GM19238 (cell line): ENCODE data around the gene CSNK2A3.
A peak's percentile ranks its signal among the peaks of the same experiment; 100 is the strongest.
"Not testable (repeated sequence)": the region's sequence is repeated elsewhere in the genome, so short reads cannot be mapped to it uniquely, and the experiment has no call there.

Source experiments
- DNase-seq: peaks from one replicate; pipeline ENCODE4 v3.0.0; 2011; ENCODE audit warnings: low spot score; ENCODE audit not compliant: insufficient read length

CSNK2A3 gene

GRCh38 chr11:11380340-11380739 is 27.3 kb upstream of the CSNK2A3 start:
- DNase-seq, result no peak

GRCh38 chr11:11379661-11380060 is 26.6 kb upstream of the CSNK2A3 start:
- no peak for DNase-seq

DNA sequence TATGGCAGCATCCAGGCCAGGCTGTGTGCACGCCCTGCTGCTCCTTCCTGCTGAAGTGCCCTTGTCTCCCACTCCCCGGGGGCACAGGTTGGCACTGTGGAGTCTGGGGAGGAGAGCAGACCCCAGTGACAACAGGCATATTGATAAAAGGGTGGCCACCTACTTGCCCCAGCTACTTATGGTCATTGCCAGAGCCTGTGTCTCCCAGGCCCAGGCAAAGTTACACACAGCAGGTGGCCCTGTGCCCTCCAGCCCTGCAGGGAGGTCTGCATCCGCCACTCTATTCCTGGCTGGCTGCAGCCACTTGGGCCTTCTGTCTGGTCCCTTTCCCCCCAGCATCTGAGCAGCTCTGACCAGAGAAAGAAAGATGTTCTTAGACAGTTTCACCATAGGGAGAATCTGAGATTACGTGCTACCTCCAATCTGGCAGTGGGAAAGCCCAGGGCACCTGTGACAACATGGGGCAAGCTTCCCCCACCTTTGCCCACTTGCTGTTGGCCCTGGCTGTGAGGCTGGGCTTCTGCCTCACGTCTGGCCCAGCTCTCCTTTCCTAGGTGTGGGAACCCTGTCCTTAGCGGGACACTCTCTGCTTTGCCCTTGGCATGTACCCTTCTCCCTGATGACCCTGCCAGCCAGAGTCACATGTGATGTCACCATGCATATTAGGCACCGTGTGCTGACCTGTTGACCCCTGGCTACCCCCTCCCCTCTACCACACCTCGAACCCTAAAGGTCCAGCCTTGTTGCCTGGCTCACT is 25.3 kb upstream of the CSNK2A3 start:
- DNase-seq, result no peak

GRCh38 chr11:11374358-11375148 is 21.5 kb upstream of the CSNK2A3 start:
- peak; percentile 14 for DNase-seq

- no peak for DNase-seq
Measured at GRCh38 chr11:11373934-11374333, 20.9 kb upstream of the CSNK2A3 start.

GRCh38 chr11:11372461-11372860 is 19.4 kb upstream of the CSNK2A3 start:
- DNase-seq, result no peak

- no peak for DNase-seq
Measured at GRCh38 chr11:11370962-11371303, 17.9 kb upstream of the CSNK2A3 start.

DNA sequence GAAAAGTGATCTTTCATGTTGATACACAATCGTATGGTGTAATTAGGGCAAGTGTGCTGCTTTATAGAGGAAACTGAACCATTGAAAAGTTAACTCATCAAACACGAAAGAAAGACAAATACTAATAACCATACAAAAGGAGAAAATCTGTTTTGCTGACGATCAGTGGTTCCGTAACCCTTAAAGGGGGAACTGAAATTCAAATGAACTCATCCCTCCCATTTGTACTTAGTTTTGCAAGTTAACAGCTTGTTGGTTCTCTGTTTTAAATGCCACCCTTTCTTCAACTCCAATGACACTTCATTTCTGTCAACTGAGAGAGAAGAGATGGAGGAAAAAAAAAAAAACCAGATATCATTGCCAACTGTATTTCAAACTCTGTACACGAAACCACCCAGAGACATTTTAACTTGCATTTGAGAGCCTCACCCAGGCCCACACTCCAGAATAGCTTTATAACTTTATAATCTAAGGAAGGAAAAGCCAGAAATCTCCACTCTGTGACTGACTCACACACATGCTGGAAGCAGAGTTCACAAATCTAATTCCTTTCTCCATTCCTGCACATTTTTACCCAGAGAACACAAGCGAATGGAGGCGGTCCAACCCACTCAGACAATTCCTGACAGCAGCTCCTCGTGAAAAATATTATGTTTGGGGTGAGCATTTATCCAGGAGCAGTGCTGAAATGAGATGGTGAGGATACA is 17.4 kb upstream of the CSNK2A3 start:
- no peak for DNase-seq

- no peak for DNase-seq
Measured at GRCh38 chr11:11366793-11367192, 13.7 kb upstream of the CSNK2A3 start.

DNA sequence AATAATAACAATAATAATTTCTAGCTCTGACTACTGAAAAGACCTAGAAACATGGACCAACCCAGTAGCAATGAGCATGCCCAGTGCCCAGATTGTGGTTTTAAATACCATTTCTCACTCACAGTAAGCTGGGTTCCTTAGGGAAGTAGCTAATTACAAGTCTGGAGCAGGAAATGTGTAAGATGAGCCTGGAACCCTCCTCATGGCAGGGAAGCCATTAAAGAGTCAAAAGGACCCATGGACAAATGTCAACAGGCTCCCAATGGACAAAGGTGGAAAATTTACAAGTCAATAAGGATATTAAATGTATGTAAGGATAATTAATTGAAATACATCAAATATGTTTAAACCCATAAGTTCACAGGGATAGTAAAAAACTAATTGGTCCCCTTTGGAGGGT is 10.6 kb upstream of the CSNK2A3 start:
- no peak for DNase-seq

DNA sequence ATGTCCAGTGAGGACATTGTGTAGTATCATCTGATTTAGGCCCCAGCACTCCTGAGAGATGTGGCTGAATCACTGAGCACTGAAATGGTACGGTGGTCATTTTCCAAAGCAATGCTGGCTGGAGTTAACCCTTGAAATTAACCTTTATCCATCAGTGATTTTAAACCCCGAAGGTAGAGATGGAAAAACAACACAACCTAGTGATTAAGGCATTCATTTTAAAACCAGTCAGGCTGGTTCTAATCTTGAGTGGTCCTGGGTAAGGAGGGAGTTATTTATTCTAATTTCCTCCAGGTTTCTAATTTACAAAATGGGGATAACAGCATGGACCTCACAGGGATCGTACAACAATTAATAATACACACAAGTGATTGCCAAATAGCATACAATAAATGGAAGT is 6.6 kb upstream of the CSNK2A3 start:
- no peak for DNase-seq

- no peak for DNase-seq
Measured at GRCh38 chr11:11356842-11357241, 3.8 kb upstream of the CSNK2A3 start.

- DNase-seq, result not testable (repeated sequence)
Measured at GRCh38 chr11:11351851-11352250, 1.2 kb downstream of the CSNK2A3 start.

GRCh38 chr11:11351042-11351586 is 1.9 kb downstream of the CSNK2A3 start:
- no peak for DNase-seq

- DNase-seq, result no peak
Measured at GRCh38 chr11:11349870-11350337, 3.1 kb downstream of the CSNK2A3 start.

GRCh38 chr11:11349106-11349825 is 3.8 kb downstream of the CSNK2A3 start:
- no peak for DNase-seq

DNA sequence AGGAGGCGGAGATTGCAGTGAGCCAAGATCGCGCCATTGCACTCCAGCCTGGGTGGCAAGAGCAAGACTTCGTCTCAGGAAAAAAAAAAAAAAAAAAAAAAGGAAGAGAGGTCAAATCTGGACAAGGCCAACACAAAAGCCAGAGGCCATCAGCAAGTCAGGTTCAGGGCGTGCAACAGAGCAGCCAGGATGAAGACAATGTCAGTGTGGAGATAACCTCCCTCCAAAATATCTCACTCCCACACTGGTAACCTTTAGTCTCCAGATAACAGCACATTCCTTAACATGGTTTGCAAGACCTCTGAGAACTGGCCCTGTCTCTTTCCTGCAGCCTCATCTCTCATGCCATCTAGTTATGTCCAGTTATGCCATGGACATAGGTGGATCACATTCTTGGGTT is 4.7 kb downstream of the CSNK2A3 start:
- no peak for DNase-seq

DNA sequence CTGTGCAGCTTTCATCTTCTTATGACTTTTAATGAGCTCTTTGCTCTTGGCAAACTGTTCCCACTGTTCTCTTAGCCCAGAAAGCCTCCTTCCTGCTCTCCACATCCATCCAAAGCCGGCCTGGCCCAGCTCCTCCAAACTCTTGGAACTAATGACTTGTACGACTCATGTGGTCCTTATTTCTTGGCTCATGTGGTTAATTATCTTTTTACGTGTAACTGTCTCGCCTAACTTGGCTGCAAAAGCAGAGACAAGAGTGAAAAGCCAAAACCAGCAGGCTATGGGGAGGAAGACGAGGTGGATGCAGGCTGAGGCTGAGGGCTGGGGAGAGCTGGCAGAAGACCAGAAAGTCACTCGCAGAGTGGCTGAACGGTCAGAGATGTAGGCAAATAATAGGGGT is 5.5 kb downstream of the CSNK2A3 start:
- no peak for DNase-seq

DNA sequence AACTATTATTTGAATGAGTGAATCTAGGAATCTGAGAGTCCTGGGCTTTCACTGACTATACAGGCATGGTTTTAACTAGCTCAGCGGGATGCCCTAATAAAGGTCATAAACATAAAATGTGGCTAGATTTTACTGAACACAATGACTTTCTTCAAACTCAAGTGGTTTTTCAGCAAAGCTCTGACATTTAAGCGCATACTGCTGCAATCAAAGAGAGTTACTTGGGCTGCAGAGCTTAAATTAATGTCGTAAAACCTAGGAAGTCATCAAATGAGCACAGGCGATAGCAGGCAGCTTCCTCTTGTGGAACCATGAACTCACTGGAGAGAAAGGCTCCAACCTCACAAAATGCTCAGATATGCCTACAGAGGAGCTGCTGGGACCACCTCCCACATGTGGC is 6.7 kb downstream of the CSNK2A3 start:
- DNase-seq, result no peak

GRCh38 chr11:11345099-11345498 is 8.0 kb downstream of the CSNK2A3 start:
- DNase-seq, result no peak

DNA sequence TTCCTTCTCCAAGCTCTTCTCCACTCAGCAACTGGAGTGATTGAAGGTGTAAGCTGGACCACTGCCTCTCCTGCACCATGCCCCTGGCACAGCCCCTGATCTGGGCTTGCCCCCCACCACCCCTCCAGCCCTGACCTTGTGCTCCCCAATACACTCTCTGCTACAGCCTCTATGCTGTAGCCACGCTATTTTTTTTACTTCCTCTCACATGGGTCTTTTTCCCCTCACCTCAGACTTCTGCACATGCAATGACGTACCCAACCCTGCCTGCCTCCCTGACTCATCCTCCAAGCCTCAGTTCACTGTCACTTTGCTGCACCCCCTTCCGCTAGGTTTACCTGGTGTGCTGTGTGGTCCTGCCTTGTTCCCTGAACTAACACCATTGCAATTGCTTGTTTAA is 9.0 kb downstream of the CSNK2A3 start:
- no peak for DNase-seq
